Fibroblast of pulmonary artery (primary cell): ENCODE measurements around the gene RPTOR.

Experiments
- DNase-seq: peaks from one replicate; pipeline ENCODE4 v3.0.0-alpha.2; 2010; ENCODE audit warnings: low read depth
- H3K4me3 ChIP-seq: replicated peaks from 2 replicates; pipeline ENCODE4 v1.5.1; 2011; ENCODE audit warnings: low read depth, mild to moderate bottlenecking, control low read depth, low read length, moderate library complexity
- CTCF ChIP-seq: IDR thresholded peaks from 2 replicates; pipeline ENCODE4 v1.5.1; 2011; ENCODE audit warnings: mild to moderate bottlenecking, control low read depth, low read length, inconsistent platforms; ENCODE audit errors: missing control alignments

Gene RPTOR

GRCh38 chr17:80783971-80784370 is 239.3 kb downstream of the RPTOR start:
- TF ChIP-seq CTCF: no peak
- no peak for DNase-seq
- no peak overlapping the region for H3K4me3 ChIP-seq

GRCh38 chr17:80785477-80786178 is 241.0 kb downstream of the RPTOR start:
- no peak for TF ChIP-seq CTCF
- H3K4me3 ChIP-seq: no peak overlapping the region
- DNase-seq: no peak

GRCh38 chr17:80786470-80786869 is 241.8 kb downstream of the RPTOR start:
- no peak overlapping the region for H3K4me3 ChIP-seq
- TF ChIP-seq CTCF: no peak
- no peak for DNase-seq

GRCh38 chr17:80786887-80787286 is 242.2 kb downstream of the RPTOR start:
- no peak for DNase-seq
- no peak overlapping the region for H3K4me3 ChIP-seq
- TF ChIP-seq CTCF: no peak

- TF ChIP-seq CTCF: no peak
- no peak for DNase-seq
- H3K4me3 ChIP-seq: no peak overlapping the region
These were observed 243.2 kb downstream of the RPTOR start for GRCh38 chr17:80787881-80788280.

GRCh38 chr17:80789356-80789902 is 244.8 kb downstream of the RPTOR start:
- TF ChIP-seq CTCF: no peak
- peak; percentile 89 for DNase-seq
- peak overlapping the region; percentile 11 for H3K4me3 ChIP-seq
